ENCODE results near the gene HIVEP2. TPM values are rescaled to one million over a fixed set of nuclear protein-coding genes. Genes with fewer than 3 reads are reported as not detected.

HIVEP2 gene
- total RNA-seq, 1 donor from 2014 or later: 7.9 TPM

GRCh38 chr6:142841915-142842314 is 103.1 kb downstream of the HIVEP2 start:
- Histone ChIP-seq H3K36me3 (ENCODE audit: control insufficient read depth, insufficient read depth, low read length) (no peaks in the 10 kb centered on the region), H3K27me3 (ENCODE audit: control insufficient read depth, insufficient read depth, low read length) (no peaks in the 10 kb centered on the region), H3K4me3 (ENCODE audit: low read depth, low read length) (no peak overlapping the region)
- FAIRE-seq (no peak), DNase-seq (ENCODE audit: low read depth) (no peak)
- TF ChIP-seq, protein P1, sequence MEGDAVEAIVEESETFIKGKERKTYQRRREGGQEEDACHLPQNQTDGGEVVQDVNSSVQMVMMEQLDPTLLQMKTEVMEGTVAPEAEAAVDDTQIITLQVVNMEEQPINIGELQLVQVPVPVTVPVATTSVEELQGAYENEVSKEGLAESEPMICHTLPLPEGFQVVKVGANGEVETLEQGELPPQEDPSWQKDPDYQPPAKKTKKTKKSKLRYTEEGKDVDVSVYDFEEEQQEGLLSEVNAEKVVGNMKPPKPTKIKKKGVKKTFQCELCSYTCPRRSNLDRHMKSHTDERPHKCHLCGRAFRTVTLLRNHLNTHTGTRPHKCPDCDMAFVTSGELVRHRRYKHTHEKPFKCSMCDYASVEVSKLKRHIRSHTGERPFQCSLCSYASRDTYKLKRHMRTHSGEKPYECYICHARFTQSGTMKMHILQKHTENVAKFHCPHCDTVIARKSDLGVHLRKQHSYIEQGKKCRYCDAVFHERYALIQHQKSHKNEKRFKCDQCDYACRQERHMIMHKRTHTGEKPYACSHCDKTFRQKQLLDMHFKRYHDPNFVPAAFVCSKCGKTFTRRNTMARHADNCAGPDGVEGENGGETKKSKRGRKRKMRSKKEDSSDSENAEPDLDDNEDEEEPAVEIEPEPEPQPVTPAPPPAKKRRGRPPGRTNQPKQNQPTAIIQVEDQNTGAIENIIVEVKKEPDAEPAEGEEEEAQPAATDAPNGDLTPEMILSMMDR (IDR thresholded peaks at IDR 0.05; ENCODE audit: insufficient read depth, low read length, severe bottlenecking): no peak

DNA sequence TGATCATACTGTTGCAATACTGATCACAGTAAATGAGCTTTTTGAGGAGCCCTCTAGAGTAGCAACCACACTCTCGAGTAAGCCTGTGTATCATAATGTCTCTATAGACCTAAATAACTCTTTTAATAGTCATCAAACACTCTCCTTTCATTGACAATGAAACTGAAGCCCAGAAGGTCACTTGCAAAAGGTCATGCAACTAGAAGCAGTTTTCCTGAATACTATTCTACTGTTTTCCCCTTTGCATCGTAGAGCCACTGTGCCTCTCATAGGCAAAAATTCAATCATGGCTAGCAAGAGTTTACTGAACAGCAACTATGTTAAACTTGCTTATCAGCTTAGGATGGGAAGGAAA is 105.3 kb downstream of the HIVEP2 start:
- H3K4me3 ChIP-seq (ENCODE audit: low read depth, low read length): no peak overlapping the region
- no peaks in the 10 kb centered on the region for H3K27me3 ChIP-seq (ENCODE audit: control insufficient read depth, insufficient read depth, low read length)
- TF ChIP-seq, protein P1 (IDR thresholded peaks at IDR 0.05; ENCODE audit: insufficient read depth, low read length, severe bottlenecking): no peak
- no peaks in the 10 kb centered on the region for H3K36me3 ChIP-seq (ENCODE audit: control insufficient read depth, insufficient read depth, low read length)
- DNase-seq (ENCODE audit: low read depth) (no peak), FAIRE-seq (no peak)

DNA sequence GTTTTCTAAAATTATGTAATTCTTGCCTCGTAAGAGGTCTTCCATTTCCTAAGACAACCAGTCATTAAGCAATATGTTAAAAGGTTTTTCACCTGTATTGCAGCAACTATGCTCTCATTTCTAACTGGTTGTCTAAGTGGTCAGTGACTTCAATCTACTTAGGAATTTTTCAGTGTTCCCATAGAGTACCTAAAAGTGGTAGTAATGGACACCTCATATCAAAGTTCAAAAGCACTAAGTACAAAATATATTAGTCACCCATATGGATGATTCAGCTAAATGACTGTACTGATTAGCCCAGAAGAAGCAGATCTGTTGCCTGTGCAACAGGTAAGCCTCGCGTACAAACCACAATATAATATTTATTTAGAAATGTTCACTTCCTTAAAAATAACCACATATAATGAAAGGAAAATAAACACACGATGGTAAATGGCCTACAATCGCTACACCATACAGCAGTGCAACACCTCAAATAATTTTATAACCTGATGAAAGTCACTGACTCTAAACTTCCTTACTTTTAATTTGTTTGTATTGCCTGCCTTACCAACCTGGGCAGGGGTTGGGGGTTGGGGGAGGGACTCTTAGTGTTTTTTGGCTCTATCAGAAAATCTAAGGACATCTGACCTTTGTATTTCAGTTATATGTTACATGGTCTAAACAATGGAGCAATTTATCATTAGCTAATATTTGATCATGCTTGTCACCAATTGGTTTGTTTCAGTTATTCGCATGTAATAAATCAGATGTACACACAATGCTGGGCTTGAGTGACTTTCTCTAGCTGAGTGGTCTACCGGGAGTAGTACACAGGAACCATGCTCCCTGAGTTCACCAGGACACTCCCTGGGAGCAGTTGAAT is 105.9 kb downstream of the HIVEP2 start:
- FAIRE-seq (no peak), DNase-seq (ENCODE audit: low read depth) (peak; percentile 99)
- Histone ChIP-seq H3K36me3 (ENCODE audit: control insufficient read depth, insufficient read depth, low read length) (no peaks in the 10 kb centered on the region), H3K4me3 (ENCODE audit: low read depth, low read length) (no peak overlapping the region), H3K27me3 (ENCODE audit: control insufficient read depth, insufficient read depth, low read length) (no peaks in the 10 kb centered on the region)
- TF ChIP-seq, protein P1 (IDR thresholded peaks at IDR 0.05; ENCODE audit: insufficient read depth, low read length, severe bottlenecking): no peak

DNA sequence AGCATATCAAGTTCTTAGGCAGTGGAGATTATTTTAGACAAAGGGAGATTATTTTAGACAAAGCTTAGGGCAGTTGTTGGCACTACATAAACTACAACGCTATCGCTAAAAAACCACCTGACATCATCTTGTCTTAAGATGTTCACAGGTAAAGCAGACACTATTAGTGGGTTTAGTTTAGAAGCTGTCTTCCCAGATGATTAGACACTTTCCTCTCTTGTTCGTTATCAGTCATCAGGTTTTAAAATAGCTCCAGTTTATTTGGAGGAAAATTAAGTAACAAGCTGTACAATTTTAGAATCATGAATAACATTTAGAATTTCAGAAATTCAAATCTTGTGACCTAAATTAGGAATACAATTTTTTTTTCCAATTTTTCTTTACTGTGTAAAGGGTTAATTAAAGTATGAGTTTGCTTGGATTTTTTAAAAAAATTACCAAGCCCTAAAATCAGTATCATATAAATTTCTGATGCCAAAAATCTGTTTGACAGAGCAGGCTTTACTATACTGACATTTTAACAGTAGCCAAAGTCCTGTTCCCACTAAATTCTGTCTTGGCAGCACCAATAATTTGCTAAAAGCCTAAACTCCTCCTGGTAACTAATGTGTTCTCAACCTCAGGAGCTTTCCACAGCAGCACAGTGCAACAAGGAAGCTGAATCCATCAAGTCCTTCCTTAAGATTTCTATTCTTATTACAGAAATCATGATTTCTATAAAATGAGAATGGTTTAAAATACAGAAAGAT is 109.0 kb downstream of the HIVEP2 start:
- DNase-seq (ENCODE audit: low read depth): no peak
- Histone ChIP-seq H3K27me3 (ENCODE audit: control insufficient read depth, insufficient read depth, low read length) (no peaks in the 10 kb centered on the region), H3K36me3 (ENCODE audit: control insufficient read depth, insufficient read depth, low read length) (no peaks in the 10 kb centered on the region), H3K4me3 (ENCODE audit: low read depth, low read length) (no peak overlapping the region)
- TF ChIP-seq, protein P1 (IDR thresholded peaks at IDR 0.05; ENCODE audit: insufficient read depth, low read length, severe bottlenecking): no peak
- no peak for FAIRE-seq

GRCh38 chr6:142834853-142835252 is 110.1 kb downstream of the HIVEP2 start:
- Histone ChIP-seq H3K36me3 (ENCODE audit: control insufficient read depth, insufficient read depth, low read length) (no peaks in the 10 kb centered on the region), H3K27me3 (ENCODE audit: control insufficient read depth, insufficient read depth, low read length) (no peaks in the 10 kb centered on the region), H3K4me3 (ENCODE audit: low read depth, low read length) (no peak overlapping the region)
- DNase-seq (ENCODE audit: low read depth): no peak
- FAIRE-seq: no peak
- TF ChIP-seq, protein P1 (IDR thresholded peaks at IDR 0.05; ENCODE audit: insufficient read depth, low read length, severe bottlenecking): no peak

Measured in bronchial epithelial cell (primary cell).